Stimulated activated CD4-positive, alpha-beta T cell treated with anti-CD3 and anti-CD28 coated beads, Interleukin-15, amount 100 ng/mL, for 48 hours (primary cell): ENCODE data around the gene SMIM38.
"Not testable (repeated sequence)": the region's sequence is repeated elsewhere in the genome, so short reads cannot be mapped to it uniquely, and the experiment has no call there.

Experiments used
- DNase-seq, 2 donors: peaks; one replicate each; pipeline ENCODE4 v3.0.0-alpha.2; 2020; ENCODE audit warnings: low read depth in 2 of 2

Gene SMIM38

DNA sequence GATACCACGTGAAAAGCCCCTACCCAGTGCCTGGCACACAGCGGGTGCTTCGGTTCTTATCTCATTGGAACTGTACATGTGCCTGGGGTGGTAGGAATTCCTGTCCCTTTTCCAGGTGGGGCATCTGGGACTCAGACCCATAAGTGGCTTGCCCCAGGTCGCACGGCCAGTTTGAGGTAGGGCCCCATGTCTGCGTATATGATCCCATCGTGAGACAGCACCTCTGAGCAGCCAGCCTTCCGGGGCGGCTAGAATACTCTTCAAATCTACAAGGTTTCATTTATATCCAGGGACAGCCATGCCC is 33.5 kb upstream of the SMIM38 start:
- DNase-seq, result no peak

DNA sequence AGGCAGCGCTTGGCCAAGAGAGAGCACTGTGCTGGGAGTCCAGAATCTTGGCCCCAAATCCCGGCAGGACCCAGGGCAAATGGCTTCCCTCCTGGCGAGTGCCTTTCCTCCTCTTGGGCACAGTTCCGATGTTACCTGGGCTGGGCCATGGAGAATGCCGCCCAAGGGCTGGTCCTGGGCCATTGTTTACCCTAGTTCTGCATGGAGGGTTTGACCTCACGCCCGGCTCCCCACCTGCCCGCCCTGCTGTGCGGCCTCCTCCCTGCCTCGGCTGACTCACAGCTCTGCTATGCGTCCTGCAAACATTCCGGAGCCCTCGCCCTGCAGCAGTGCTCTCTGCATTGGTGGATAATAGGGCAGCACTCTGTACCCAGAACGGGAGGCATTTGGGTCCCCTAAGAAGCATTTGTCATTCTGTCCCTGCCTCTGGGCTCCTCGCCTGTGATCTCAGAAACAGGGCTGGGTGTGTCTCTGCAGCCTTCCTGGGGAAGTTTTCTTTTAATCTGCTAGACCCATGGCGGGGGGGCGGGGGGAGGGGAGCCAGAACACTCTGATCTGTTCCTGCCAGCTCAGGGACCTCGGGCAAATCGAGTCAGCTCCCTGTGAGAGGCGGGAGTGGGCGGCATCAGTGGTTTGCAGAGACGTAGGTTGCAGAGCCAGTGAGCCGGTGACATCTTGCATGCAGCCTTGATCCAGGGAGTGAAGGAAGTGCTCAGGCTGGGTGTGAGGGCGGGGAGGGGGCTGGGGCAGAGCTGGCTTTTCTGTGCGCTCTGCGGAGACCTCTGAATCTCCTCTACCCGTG is 32.9 kb upstream of the SMIM38 start:
- peak; percentile 70 to 73 for DNase-seq

DNA sequence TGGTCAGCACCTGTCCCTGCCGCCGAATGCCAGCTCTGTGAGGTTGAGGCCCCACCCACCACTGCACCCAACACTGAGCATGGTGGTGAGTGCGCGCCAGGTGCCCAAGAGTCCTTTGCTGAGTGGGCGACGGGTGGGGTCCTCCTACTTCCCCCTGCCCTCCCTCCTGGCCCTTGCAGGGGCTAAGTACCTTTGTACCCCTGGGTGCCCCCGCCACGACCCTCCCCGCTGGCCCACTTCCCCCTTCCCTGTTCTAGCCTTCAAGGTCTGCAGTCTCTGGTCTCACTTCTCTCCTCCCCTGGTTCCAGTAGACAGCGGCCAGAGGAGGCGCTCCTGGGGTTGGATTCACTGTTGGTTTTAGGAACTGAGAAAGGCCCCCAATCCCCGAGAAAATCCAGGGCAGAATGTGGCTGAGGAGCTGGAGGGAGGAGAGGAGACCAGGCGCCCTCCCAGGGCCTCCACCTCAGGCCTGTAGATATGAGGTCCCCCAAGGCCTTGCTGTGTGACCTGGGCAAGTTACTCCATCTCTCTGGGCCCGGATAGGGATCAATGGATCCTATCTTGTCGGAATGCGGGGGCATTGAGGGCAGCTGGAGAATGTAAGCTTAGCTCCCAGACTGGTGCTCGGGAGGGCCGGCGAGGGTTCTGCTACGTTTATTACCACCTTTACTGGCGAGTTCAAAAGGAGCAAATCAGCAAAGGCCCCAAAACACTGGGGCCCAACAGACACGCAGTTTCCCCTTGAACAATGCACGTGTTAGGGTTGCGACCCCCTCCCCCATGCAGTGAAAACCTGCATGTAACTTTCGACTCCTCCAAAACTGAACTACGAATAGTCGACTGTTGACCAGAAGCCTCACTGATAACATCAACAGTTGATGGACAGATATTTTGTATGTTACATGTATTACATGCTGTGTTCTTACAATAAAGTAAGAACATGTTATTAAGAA is 31.9 kb upstream of the SMIM38 start:
- no peak for DNase-seq

DNA sequence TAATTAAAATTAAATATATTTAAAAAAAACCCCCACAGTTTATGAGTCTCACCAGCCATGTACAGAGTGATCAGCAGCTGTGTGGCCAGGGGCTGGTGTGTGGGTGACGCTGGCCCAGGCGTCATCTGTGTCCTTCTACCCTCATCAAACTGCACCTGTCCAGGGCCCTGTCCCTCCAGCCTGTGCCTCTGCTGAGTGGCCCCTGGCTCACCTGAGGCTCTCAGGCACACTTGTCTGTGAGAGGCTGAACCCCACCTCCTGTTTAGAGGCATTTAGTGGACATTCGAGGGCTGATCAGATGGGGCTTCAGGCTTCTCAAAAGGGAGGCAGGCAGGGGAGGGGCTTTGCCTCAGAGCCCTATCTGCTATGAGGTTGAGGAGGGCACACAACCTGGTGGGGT is 29.9 kb upstream of the SMIM38 start:
- no peak for DNase-seq

DNA sequence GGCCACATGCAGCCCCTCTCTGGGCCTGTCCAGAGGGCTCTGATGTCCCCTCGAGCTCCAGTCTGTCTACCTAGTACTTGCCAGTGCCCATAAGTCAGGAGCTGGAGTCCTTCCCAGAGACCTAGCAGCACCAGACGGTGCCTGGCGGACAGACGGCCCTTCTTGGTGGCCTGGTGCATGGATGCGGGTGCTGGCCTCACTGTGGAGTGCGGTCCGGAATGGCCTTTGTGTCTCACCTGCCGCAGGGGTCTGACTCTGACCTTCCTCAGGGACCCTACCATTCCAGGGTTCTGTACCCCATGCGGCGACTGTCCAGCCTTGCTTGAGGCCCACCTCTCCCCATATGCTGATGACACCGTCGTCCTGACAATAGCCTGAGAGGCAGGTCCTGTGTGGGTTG is 29.4 kb upstream of the SMIM38 start:
- no peak for DNase-seq

DNA sequence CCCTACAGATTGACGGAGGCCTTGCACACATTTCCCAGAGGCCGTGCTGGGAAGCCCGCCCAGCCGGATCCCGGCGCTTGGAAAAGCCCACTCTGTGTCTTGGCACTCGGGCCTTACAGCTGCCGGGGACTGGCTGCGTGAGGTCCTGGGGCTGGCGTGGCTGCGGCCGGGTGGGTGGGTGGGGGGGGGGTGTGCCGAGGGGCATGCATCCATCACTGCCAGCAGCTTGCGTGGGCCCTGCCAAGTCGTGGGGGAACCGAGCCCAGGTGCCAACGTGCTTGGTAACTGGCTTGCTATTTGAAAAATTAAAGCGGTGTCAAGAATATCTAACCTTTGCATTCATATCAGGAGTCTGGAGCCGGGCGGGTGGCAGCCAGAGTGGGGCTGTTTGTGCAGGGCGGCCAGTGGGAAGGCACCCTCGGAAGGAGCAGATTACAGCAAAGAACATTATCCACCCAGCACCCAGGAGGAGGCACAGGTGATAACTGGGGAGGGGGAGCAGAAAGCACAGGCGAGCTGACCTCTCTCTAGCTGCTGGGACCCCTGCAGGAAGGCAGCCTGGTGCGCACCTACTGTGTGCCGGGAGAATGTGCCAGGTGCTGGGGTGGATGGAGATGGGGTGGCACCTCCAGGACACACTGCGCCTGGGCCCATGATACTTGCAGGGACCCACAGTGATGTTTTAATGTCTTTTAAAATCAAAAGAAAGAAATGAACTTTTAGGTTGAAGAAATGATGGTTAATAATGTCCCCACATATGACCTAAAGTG is 28.5 kb upstream of the SMIM38 start:
- no peak for DNase-seq

DNA sequence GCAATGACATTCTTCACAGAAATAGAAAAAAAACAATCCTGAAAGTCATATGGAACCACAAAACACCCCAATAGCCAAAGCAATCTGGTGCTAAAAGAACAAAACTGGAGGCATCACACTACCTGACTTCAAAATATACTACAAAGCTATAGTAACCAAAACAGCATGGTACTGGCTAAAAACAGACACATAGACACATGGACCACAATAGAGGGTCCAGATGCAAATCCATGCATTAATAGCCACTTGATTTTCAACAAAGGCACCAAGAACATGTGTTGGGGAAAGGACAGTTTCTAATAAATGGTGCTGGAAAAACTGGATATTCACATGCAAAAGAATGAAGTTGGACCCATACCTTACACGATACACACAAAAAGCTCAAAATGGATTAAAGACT is 27.9 kb upstream of the SMIM38 start:
- no peak for DNase-seq

DNA sequence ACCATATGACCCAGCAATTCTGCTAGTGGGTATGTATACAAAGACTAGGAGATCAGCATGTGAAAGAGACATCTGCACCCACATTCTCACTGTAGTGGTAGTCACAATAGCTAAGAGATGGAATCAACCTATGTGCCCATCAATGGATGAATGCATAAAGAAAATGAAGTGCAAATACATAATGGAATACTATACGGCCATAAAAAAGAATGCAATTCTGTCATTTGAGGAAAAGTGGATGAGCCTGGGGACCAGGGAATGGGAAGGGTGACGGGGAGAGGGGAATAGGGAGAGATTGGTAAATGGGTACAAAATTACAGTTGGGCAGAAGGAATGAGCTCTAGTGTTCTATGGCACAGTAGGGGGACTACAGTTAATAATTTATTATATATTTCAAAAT is 26.7 kb upstream of the SMIM38 start:
- DNase-seq, result no peak

DNA sequence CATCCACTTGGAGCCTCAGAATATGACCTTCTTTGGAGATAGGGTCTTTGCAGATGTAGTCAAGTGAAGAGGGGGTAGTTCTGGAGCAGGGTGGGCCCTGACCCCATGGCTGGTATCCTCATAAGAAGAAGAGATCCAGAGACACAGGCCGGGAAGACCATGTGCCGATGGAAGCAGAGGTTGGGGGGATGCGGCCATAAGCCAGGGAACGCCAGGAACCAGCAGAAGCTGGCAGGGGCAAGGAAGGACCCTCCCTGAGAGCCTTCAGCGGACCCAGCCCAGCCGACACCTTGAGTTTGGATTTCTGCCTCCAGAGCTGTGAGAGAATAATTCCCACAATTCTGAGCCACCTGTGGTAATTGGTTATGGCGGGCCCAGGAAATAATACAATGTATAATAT is 26.1 kb upstream of the SMIM38 start:
- DNase-seq, result no peak

DNA sequence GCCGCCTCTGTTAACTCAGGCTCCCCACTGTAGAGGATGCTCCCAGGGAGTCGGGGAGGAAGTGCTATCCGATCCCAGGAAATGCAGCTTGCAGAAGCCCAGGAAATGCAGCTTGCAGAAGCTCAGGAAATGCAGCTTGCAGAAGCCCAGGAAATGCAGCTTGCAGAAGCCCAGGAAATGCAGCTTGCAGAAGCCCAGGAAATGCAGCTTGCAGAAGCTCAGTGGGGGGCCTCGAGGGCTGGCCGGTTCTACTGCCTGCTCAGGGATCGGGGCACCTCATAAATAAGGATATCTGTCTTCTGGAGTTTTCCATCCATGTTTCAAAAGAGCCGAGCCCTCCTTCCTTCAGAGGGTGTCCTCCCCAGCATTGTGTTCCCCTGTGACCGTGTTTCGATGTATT is 25.1 kb upstream of the SMIM38 start:
- no peak for DNase-seq

DNA sequence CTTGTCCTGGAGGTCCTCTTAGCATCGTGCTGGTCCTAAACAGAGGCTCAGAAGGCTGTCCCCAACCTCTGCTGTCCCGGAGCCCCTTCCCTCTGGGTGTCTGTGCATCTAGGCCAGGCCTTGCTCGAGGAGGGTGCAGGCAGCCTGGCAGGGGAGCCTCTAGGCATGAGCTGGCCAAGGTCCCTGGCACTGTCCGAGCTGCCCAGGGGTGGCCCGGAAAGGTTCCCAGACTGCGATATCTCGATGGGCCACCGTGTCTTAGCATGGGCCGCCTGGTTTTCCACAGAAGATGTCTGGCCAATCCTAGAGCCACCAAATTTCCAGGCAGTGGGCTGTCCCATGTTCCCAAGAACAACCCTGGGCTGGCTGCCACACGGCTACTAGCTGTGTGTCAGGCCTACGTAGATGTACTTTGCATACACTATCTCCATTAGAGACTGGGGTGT is 24.6 kb upstream of the SMIM38 start:
- no peak for DNase-seq

DNA sequence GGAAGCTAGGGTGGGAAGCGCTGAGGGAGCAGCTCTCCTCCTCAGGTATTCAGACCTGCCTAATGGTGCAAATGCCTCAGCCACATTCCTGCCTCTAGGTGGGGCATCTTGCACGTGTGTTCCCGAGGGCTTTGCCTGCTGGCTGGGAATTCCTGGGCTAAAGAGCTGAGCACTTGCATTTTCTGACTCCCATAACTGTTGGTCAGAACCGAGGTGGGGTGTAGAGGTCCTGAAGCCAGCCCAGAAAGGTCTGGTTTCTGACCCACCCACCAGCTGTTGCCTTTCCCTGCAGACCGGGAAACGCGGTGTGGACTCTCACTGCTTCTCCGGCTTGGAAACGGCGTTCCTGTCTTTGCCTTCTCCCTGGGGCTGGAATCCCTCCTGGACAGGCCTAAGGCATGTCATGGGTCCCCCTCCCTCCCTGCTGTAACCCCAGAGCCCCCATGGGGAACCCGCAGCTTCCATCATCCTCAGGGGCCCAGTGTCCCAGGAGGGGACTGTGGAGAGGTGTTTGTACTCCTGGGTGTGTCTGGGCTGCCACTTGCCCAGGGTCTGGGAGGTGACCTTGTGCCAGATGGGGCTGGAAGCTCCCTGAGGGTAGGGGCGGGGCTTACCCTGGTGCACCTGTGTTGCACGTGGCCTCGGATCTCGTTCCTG is 24.0 kb upstream of the SMIM38 start:
- no peak for DNase-seq

DNA sequence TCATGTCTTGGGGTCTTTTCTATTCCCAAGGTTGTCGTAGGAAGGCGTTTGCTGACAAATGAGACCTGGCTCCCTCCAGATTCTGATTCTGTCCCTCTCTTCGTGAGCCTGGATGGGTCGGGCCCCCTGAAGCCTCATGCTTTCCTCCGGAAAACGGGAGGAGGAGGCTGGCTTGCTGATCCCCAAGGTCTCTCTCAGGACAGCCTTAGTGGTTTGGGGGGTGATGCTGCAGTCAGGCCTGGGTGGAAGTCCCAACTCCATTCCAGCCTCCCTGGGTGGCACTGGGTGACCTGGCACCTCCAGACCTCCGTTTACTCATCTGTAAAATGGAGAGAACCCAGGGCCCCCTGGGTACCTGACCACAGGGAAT is 23.4 kb upstream of the SMIM38 start:
- no peak for DNase-seq

DNA sequence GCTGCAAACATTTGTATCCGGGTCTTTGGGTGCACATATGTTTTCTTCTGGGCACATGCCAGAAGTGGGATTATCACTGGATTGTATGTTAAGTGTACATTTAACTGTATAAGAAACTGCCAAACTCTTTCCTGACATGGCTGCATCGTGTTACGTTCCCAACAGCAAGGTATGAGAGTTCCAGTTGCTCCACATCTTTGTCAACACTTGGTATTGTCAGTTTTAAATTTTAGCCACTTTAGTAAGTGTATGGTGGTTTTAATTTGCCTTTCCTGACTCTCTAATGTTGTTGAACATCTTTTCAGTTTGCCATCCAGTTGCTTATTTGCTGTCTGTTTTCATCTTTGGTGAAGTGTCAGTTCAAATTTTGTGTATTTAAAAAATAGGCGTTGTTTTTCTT is 22.5 kb upstream of the SMIM38 start:
- DNase-seq, result no peak

DNA sequence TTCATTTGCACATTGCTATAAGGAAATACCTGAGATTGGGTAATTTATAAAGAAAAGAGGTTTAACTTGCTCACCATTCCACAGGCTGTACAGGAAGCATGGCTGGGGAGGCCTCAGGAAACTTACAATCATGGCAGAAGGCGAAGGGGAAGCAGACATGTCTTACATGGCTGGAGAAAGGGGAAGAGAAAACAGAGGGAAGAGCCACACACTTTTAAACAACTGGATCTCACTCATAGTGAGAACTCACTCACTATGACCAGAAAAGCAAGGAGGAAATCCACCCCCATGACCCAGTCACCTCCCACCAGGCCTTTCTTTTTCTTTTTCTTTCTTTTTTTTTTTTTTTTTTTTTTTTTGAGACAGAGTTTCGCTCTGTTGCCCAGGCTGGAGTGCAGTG is 21.6 kb upstream of the SMIM38 start:
- not testable (repeated sequence) for DNase-seq

DNA sequence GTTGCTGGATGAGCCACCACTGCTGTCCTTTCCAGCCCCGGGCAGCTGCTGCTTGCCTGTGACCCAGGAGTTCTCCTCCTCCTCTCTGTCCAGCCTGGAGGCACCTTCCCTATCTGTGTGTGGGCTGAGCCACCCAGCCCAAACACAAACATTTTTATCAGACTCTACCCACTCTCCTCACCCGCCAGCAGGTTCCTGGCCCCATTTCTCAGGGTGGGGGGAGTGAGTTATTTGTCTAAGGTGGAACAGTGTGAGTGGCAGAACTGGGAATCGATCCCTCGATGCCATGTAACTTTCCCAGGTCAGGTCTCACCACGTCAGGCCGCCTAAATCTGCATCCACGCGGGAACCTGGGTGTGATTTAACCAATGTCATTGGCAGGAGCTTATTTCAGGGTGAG is 20.8 kb upstream of the SMIM38 start:
- no peak for DNase-seq

DNA sequence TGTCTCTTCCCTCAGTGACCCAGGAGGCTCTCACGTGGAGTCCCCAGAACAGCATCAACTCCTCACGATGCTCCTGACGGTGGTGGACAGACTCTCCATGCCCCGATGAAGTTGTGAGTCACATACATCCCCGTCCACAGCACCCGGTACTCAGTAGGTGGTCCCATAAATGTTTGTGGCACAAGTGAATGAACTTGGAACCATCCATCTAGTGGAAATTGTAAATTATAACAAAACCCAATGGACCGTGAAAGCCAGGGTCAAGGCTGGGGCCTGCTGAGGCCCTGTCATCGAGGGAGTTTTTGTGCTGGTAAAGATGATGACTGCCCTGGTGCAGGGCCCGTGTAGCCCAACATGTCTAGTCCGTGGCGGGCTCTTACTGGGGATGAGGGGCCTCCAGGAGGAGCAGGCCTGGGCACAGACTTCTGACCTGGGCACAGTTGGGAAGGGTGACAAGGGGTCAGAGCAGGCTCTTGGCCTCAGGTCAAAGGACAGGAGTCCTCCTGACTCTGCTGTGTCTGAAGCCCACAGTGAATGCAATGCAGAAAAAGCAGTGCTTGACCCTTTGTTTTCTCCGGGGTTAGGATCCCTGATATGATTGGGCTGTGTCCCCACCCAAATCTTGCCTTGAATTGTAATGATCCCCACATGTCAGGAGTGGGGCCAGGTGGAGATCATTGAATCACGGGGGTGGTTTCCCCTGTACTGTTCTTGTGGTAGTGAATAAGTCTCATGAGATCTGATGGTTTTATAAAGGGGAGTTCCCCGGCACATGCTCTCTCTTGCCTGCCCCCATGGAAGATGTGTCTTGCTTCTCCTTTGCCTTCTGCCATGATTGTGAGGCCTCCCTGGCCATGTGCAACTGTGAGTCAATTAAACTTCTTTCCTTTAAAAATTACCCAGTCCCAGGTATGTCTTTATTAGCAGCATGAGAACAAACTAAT is 20.0 kb upstream of the SMIM38 start:
- DNase-seq, result no peak

DNA sequence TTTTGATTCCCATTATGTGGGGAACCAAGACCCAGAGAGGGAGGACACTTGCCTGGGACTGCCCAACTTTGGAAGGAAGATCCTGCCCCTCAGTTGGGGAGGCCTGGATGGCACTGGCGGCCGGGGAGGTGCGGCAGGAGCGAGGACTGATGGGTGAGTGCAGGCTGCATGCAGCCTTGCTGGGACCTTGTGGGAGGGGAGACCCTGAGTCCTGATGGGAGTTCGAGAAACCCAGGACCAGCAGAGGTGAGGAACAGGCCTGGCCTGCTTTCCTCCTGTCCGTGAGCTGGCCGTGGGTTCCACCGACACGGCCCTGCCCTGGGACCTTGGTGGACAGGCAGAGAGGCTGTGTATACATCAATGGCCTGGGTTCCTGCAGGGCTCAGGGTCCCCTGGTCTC is 19.3 kb upstream of the SMIM38 start:
- no peak for DNase-seq

DNA sequence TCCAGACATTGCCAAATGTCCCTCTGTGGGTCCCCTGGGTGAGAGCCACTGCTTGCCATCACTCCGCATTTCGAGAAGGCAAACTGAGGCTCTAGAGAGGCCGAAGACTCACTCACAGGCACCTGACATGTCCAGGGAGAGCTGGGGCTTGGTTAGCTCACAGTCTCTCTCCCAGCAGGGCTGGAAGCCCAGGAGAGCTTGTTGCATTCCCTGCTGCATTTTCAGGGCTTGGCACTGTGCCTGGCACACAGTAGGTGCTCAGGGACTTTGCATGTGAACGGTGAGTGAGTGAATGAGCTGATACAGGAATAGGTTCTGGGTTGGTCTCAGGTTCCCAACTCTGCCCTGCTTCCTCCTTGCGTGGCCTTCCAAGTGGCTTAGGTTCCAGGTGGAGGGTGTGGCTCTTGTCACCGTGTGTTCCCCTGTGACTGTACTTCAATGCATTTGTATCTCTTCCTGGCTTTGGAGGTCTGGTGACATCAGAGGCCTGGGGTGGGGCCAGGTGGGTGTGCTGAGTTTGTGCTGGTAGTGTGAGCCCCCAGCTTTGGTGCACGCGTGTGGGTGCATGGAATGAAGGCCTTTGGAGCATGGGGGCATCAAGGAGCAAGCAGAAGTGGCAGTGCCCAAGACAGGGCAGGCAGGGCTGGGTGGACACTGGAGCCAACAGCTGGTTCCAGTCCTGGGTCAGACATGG is 18.4 kb upstream of the SMIM38 start:
- no peak for DNase-seq

DNA sequence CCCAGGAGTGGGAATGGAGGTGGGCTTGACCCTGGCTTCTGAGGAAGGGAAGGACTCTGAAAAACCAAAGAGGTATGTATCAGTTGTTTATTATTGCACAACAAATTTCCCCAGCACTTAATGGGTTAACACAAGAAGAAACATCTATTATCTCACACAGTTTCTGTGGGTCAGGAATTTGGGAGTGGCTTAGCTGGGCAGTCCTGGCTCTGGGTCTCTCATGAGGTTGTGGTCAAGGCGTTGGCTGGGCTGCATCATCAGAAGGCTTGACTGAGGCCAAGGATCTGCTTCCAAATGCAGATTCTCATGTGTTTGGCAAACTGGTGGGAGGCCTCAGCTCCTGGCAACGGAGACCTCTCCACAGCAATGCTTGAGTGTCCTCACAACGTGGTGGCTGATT is 17.5 kb upstream of the SMIM38 start:
- no peak for DNase-seq
